Fibroblast of skin of abdomen (primary cell): ENCODE measurements around the gene TMEM79.

Experiments
- DNase-seq: peaks from one replicate; pipeline ENCODE4 v3.0.0-alpha.2; 2013

Gene TMEM79

DNA sequence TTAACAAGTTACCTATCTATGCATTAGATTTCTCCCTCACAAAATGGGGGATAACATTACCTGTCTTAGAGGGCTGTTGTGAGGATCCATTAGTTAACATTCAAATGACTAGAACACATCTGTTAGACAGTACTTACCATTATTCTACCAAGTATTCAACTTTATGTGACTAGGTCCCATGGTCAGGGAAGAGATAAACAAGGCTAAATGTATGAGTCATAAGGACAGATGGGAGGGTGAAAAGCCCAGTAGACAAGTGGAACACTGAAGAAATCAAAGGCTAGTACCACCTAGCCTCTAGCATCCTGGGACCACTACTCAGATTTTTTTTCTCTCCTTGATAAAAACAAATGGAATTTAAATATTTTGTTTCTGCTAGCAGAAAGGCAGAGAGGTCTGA, 24.0 kb downstream of the TMEM79 start:
- DNase-seq = no peak

DNA sequence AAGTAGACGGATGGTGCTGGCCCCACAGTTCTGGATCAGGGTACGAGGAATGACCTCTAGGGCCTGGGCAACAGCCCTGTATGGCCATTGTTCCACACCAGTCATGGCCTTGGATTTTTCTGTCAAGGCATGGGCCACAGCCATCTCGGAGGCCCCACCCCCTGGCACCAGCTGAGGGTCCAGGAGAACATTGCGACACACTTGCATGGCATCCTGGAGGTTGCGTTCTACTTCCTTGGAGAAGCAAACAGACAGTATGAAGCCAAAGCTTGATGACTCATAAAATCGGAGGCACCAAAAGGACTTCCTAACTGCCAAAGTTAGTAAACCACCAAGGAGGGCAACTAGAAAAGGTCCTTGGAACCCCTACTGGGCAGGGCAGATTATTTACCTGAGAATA, 26.8 kb downstream of the TMEM79 start:
- DNase-seq = no peak

DNA sequence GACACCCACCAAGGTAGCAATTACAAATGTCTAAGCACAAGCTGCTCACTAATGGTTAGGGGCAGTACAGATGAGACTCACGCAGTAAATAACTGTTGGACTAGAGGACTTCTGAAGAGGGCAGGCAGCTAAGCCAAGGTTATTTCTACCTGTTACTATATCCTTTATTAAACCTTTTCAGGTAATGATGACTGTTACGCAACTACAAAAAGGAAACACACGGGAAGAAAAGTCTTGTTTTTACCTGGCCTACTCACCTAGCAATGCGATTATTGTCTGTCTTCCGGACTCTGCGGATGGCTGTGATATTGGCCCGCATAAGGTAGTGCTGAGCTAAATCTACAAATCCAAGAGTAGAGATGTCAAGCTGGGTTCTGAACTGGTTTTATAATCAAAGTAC, 32.8 kb downstream of the TMEM79 start:
- no peak for DNase-seq

DNA sequence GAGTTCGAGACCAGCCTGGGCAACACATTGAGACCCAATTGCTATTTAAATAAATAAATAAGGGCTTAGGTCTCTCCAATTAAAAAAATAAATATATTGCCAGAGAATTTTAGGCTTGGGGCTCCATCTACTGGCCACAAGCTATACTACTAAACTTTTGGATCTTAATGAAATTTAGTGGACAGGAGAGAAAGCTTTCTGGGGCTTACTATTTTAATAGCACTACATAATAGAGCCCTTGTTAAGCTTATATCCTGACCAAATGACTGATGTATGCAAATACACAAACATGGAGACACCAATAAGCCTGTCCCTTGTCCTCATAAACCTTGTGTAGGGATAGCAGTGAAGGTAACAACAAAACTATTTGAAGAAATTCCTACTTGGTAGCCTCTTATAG, 35.5 kb downstream of the TMEM79 start:
- DNase-seq = peak; percentile 16

DNA sequence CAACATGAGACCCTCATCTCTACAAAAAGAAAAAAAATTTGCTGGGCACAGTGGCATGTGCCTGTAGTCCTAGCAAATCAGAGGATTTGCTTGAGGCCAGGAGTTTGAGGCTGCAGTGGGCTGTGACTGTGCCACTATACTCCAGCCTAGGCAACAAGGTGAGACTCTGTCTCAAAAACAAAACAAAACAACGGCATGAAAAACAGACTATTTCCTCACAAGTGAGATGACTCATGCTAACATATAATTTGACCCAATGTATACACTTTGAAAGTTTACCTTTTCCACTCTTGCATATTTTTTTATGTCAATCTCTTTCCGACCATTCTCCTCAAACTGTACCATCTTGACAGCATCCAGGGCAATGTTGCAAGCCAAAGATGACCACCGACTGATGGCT, 36.4 kb downstream of the TMEM79 start:
- no peak for DNase-seq

DNA sequence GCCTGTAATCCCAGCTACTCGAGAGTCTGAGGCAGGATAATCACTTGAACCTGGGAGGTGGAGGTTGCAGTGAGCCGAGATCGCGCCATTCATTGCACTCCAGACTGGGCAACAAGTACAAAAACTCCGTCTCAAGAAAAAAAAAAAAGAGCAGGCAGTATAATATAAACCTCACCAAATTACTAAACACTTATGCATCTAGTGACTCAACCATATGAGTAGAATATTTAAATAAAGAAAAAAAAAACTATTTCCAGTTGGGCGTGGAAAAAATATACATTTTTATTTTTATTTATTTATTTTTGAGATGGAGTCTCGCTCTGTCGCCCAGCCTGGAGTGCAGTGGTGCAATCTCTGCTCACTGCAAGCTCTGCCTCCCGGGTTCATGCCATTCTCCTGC, 39.1 kb downstream of the TMEM79 start:
- DNase-seq = peak; percentile 6

DNA sequence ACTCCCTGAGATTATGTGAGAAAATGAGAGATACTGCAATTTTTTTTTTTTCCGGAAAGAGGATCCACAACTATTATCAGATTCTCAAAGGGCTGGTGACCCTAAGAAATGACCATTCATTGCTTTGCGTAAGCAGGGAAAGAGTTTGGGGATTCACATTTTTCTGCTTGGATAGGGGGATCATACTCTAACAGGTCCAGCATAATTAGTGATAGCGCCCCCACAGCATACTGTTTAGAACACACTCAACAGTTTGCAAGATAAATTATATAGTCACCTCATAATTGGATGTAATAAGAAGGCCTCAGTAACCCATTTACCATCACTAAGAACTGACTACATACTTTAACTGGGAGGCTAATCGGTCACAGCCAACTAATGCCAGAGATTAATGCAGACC, 52.1 kb downstream of the TMEM79 start:
- no peak for DNase-seq

DNA sequence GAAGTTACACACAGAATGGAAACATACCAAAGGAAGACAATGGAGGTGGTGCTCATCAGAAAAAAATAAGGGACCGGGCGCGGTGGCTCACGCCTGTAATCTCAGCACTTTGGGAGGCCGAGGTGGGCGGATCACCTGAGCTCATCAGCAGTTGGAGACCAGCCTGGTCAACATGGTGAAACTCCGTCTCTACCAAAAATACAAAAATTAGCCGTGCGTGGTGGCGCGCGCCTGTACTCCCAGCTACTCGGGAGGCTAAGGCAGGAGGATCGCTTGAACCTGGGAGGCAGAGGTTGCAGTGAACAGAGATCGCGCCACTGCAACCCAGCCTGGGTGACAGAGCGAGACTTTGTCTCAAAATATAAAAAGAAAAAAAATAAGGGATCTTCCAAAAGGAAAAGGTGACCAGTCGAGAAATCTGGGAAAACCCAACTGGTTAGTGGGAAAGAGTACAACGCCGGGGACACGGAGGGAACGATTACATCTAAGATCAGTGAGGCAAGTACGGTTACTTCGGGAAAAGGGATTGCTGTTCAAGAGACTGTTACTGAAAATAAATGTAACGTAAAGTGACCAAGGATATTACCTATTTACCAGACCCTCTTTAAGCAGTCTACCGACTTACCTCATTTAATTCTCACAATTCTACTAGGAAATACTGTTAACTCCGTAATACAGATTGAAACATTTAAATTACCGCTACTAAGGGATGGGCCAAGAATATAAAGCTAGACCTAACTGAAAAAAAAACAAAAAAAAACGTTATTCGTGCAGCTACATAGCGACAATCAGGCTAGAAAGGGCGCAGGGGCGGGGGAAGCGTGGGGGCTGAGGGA, 53.1 kb downstream of the TMEM79 start:
- no peak for DNase-seq

DNA sequence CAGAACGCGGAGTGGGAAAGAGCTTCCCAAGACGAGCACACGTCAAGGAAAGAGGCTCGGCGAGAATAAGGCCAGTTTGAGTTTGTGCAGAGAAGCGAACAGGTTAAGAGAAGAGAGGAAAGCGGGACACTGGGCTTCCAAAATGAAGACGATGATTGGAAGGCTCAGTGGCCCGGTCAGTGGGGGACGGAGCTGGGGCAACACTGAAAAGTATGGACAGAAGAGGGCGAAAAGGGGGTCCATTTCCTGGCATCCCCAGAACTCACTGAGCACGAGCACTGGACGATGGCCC, 53.7 kb downstream of the TMEM79 start:
- no peak for DNase-seq

DNA sequence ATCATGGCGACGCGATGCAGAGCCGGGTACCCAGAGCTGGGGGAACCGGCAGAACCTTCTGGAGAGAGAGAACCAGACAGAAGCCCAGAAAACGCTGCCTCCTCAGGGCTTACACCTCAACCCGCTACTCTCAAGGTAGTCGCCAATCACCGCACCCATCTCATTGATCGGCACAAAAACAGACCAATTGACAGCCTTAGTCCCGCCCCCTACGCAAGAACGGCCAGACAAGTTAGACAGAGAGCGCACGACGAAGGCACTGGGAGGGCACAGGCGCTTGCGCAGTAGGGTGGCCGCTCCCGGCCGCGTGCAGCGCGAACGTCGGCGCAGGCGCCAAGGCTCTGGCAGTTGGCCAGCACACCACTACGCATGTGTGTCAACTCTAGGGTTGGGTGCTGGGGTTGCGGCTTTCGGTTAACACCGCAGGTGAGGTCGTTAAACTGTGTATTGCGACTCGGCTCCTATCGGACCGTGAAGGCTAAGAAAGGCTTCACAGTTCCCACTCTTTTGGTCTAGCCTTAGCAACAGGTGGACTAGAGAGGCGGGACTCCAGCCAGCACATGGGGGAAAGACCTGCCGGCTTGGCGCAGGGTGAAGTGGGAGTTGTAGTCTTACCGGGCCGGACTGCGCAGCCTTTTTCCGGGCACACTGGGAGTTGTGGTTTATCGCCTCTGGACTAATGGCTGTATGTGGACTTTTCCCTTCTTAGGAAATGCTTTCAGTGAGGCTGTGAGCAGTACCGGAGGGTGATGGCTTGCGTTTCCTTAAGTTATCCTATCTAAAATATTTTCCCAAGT, 54.3 kb downstream of the TMEM79 start, which contains the start of the genes CCT3 and TSACC:
Gene CCT3, minus strand, starts transcription at position 113 of the 797 bp plus-strand sequence. Its CDS starts 108 bp downstream, at position 5.
Gene TSACC, plus strand, starts transcription at position 347 of the 797 bp plus-strand sequence. CDS start 1,232 bp downstream, outside the sequence.
- peak; percentile 100 for DNase-seq
